AG10803 (cell line): ENCODE results near the gene CCNH.

Experiments
- DNase-seq: peaks from one replicate; pipeline ENCODE4 v3.0.0; 2010; ENCODE audit warnings: low read depth
- H3K4me3 ChIP-seq: 2 replicates; pipeline ENCODE4 v1.5.1; 2011; ENCODE audit warnings: mild to moderate bottlenecking, low read length, control low read depth
- CTCF ChIP-seq: conservative IDR thresholded peaks from 2 replicates; pipeline ENCODE4 v1.5.1; 2011; ENCODE audit warnings: mild to moderate bottlenecking, low read length, control low read depth, inconsistent platforms

Gene CCNH

GRCh38 chr5:87404359-87404758, 8.4 kb downstream of the CCNH start:
- no peak overlapping the region for H3K4me3 ChIP-seq
- TF ChIP-seq CTCF, result no peak
- DNase-seq, result no peak

- H3K4me3 ChIP-seq, result no peak overlapping the region
- no peak for TF ChIP-seq CTCF
- DNase-seq, result no peak
Measured at GRCh38 chr5:87403899-87404298, 8.8 kb downstream of the CCNH start.

GRCh38 chr5:87403409-87403808, 9.3 kb downstream of the CCNH start:
- no peak for DNase-seq
- TF ChIP-seq CTCF, result no peak

GRCh38 chr5:87401626-87402025, 11.1 kb downstream of the CCNH start:
- TF ChIP-seq CTCF, result no peak
- no peak for DNase-seq
- no peak overlapping the region for H3K4me3 ChIP-seq

More at GRCh38 chr5:87403409-87403808, 9.3 kb downstream of the CCNH start:
- H3K4me3 ChIP-seq, result no peak overlapping the region

GRCh38 chr5:87400305-87400899, 12.3 kb downstream of the CCNH start:
- H3K4me3 ChIP-seq, result no peak overlapping the region
- TF ChIP-seq CTCF, result peak; percentile 69
- DNase-seq, result peak; percentile 45

GRCh38 chr5:87399720-87400119, 13.0 kb downstream of the CCNH start:
- TF ChIP-seq CTCF, result no peak
- H3K4me3 ChIP-seq, result no peak overlapping the region
- no peak for DNase-seq

GRCh38 chr5:87398981-87399614, 13.6 kb downstream of the CCNH start:
- H3K4me3 ChIP-seq, result no peak overlapping the region
- DNase-seq, result no peak
- no peak for TF ChIP-seq CTCF
